Measurements from ENCODE around the gene GSN.

- no peak for TF ChIP-seq CTCF (IDR thresholded peaks at IDR 0.05; ENCODE audit: low read depth, low read length, poor library complexity, severe bottlenecking)
- TF ChIP-seq EZH2phosphoT487 (IDR thresholded peaks at IDR 0.05; ENCODE audit: borderline replicate concordance, low read length): no peak
Observed at GRCh38 chr9:121239851-121240250, 28.1 kb upstream of the GSN start.
